IPS-18c (cell line): ENCODE measurements around the gene CHN2.

ENCODE experiments used
- H3K4me3 ChIP-seq: 2 replicates; pipeline ENCODE4 v1.7.0; 2013; ENCODE audit warnings: low read depth, mild to moderate bottlenecking, low read length, moderate library complexity; ENCODE audit not compliant: insufficient read depth
- H3K9me3 ChIP-seq: one replicate; pipeline ENCODE4 v1.6.1; 2013; ENCODE audit warnings: mild to moderate bottlenecking, low read length, moderate library complexity; ENCODE audit not compliant: control insufficient read depth, insufficient read depth

Gene CHN2

GRCh38 chr7:29237489-29237888, 42.9 kb downstream of the CHN2 start:
- Histone ChIP-seq H3K4me3 (no peak overlapping the region), H3K9me3 (peaks cover 4% of the 10 kb centered on the region)

- Histone ChIP-seq H3K9me3 (no peaks in the 10 kb centered on the region), H3K4me3 (no peak overlapping the region)
Measured at GRCh38 chr7:29239638-29240037, 45.1 kb downstream of the CHN2 start.

GRCh38 chr7:29242265-29242664, 47.7 kb downstream of the CHN2 start:
- no peak overlapping the region for H3K4me3 ChIP-seq
- H3K9me3 ChIP-seq, result no peaks in the 10 kb centered on the region

GRCh38 chr7:29243910-29244655, 49.5 kb downstream of the CHN2 start:
- H3K4me3 ChIP-seq, result no peak overlapping the region
- H3K9me3 ChIP-seq, result no peaks in the 10 kb centered on the region

- Histone ChIP-seq H3K9me3 (no peaks in the 10 kb centered on the region), H3K4me3 (no peak overlapping the region)
Measured at GRCh38 chr7:29247224-29247962, 52.8 kb downstream of the CHN2 start.

- no peaks in the 10 kb centered on the region for H3K9me3 ChIP-seq
Measured at GRCh38 chr7:29247963-29248236, 53.3 kb downstream of the CHN2 start.

GRCh38 chr7:29248713-29249382, 54.3 kb downstream of the CHN2 start:
- Histone ChIP-seq H3K9me3 (no peaks in the 10 kb centered on the region), H3K4me3 (no peak overlapping the region)

More at GRCh38 chr7:29247963-29248236, 53.3 kb downstream of the CHN2 start:
- no peak overlapping the region for H3K4me3 ChIP-seq

GRCh38 chr7:29249383-29249750, 54.8 kb downstream of the CHN2 start:
- Histone ChIP-seq H3K9me3 (no peaks in the 10 kb centered on the region), H3K4me3 (no peak overlapping the region)

- no peaks in the 10 kb centered on the region for H3K9me3 ChIP-seq
- no peak overlapping the region for H3K4me3 ChIP-seq
Measured at GRCh38 chr7:29249860-29250259, 55.3 kb downstream of the CHN2 start.

- Histone ChIP-seq H3K9me3 (no peaks in the 10 kb centered on the region), H3K4me3 (no peak overlapping the region)
Measured at GRCh38 chr7:29253225-29253624, 58.6 kb downstream of the CHN2 start.

GRCh38 chr7:29254591-29254990, 60.0 kb downstream of the CHN2 start:
- Histone ChIP-seq H3K9me3 (no peaks in the 10 kb centered on the region), H3K4me3 (no peak overlapping the region)

- Histone ChIP-seq H3K4me3 (no peak overlapping the region), H3K9me3 (no peaks in the 10 kb centered on the region)
Measured at GRCh38 chr7:29255199-29255878, 60.8 kb downstream of the CHN2 start.

GRCh38 chr7:29255906-29256692, 61.5 kb downstream of the CHN2 start:
- Histone ChIP-seq H3K9me3 (no peaks in the 10 kb centered on the region), H3K4me3 (no peak overlapping the region)

- no peak overlapping the region for H3K4me3 ChIP-seq
- H3K9me3 ChIP-seq, result no peaks in the 10 kb centered on the region
Measured at GRCh38 chr7:29256693-29257002, 62.1 kb downstream of the CHN2 start.

GRCh38 chr7:29258951-29259350, 64.4 kb downstream of the CHN2 start:
- Histone ChIP-seq H3K4me3 (no peak overlapping the region), H3K9me3 (no peaks in the 10 kb centered on the region)

- Histone ChIP-seq H3K9me3 (peaks cover 2% of the 10 kb centered on the region), H3K4me3 (no peak overlapping the region)
Measured at GRCh38 chr7:29262191-29262917, 67.8 kb downstream of the CHN2 start.
